Right lobe of liver (tissue), 4 donors: ENCODE data around the gene ZNF117.
A peak's percentile ranks its signal among the peaks of the same experiment; 100 is the strongest.

Experiments
- CTCF ChIP-seq, 4 donors: fragments of 200-600 bp in 3 of 4; fragments of 450-650 bp in 1 of 4; IDR thresholded peaks; one replicate each; pipeline versions ENCODE4 v1.5.1 to v1.8.0; 2016 to 2022; ENCODE audit warnings: antibody characterized with exemption in 4 of 4, mild to moderate bottlenecking in 2 of 4
- POLR2A ChIP-seq: fragments of 450-650 bp; IDR thresholded peaks from one replicate; pipeline ENCODE4 v1.6.1; 2017; ENCODE audit warnings: antibody characterized with exemption, mild to moderate bottlenecking
- donor health status: DM: no; HTN: no; CAD: no.
- donor health status: DM: no; HTN: no; CAD: no.
- donor health status: DM: no; HTN: yes; CAD: no.

- TF ChIP-seq CTCF (IDR thresholded peaks at IDR 0.05) (peak; percentile 80 to 95 (median 86)), POLR2A (no peak)
Observed at GRCh38 chr7:64951250-64951848, 39.5 kb downstream of the ZNF117 start.
